ENCODE data around the gene RNF39.

- no peak for TF ChIP-seq SRF (IDR thresholded peaks at IDR 0.05; ENCODE audit: low read depth in 2 of 2, low read length in 2 of 2)
- no peak for TF ChIP-seq POLR2A (IDR thresholded peaks at IDR 0.05; ENCODE audit: low read depth, low read length)
- TF ChIP-seq, protein P1, sequence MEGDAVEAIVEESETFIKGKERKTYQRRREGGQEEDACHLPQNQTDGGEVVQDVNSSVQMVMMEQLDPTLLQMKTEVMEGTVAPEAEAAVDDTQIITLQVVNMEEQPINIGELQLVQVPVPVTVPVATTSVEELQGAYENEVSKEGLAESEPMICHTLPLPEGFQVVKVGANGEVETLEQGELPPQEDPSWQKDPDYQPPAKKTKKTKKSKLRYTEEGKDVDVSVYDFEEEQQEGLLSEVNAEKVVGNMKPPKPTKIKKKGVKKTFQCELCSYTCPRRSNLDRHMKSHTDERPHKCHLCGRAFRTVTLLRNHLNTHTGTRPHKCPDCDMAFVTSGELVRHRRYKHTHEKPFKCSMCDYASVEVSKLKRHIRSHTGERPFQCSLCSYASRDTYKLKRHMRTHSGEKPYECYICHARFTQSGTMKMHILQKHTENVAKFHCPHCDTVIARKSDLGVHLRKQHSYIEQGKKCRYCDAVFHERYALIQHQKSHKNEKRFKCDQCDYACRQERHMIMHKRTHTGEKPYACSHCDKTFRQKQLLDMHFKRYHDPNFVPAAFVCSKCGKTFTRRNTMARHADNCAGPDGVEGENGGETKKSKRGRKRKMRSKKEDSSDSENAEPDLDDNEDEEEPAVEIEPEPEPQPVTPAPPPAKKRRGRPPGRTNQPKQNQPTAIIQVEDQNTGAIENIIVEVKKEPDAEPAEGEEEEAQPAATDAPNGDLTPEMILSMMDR (IDR thresholded peaks at IDR 0.05 in 2 of 3, conservative IDR thresholded peaks at IDR 0.05 in 1 of 3; ENCODE audit: control insufficient read depth in 2 of 3, extremely low read depth in 1 of 3, insufficient read depth in 1 of 3, low read depth in 3 of 3, low read length in 3 of 3) = peak in 1 of 3 experiments; percentile 24; a peak in 2 of 6 replicates
- TF ChIP-seq BCLAF1 (IDR thresholded peaks at IDR 0.05) = no peak
- TF ChIP-seq CHD2 (IDR thresholded peaks at IDR 0.05; ENCODE audit: borderline replicate concordance, low read depth, low read length) = no peak
- no peak for TF ChIP-seq TAF1 (IDR thresholded peaks at IDR 0.05; ENCODE audit: borderline replicate concordance, low read depth, low read length)
- no peak for TF ChIP-seq FOS (IDR thresholded peaks at IDR 0.05; ENCODE audit: borderline replicate concordance, extremely low read depth, insufficient read length)
- TF ChIP-seq ETV6 (conservative IDR thresholded peaks at IDR 0.05 in 1 of 2, IDR thresholded peaks at IDR 0.05 in 1 of 2; ENCODE audit: borderline replicate concordance in 1 of 2, low read depth in 1 of 2) = no peak
- TF ChIP-seq MTA2 (IDR thresholded peaks at IDR 0.05; ENCODE audit: low read depth) = no peak
- no peak for TF ChIP-seq SUPT20H (IDR thresholded peaks at IDR 0.05; ENCODE audit: borderline replicate concordance, control insufficient read depth, low read depth, low read length)
- TF ChIP-seq RAD21 (IDR thresholded peaks at IDR 0.05; ENCODE audit: insufficient read depth, low read depth, low read length) = no peak
- TF ChIP-seq CBFB (IDR thresholded peaks at IDR 0.05; ENCODE audit: low read depth) = no peak
- TF ChIP-seq NRF1 (conservative IDR thresholded peaks at IDR 0.05; ENCODE audit: low read depth, low read length) = no peak
Observed at GRCh38 chr6:30101444-30102413, 26.2 kb upstream of the RNF39 start.
